HG02840 (cell line): ENCODE results near the gene SNRPA.
"Not testable (repeated sequence)": the region's sequence is repeated elsewhere in the genome, so short reads cannot be mapped to it uniquely, and the experiment has no call there.

Experiments
- ATAC-seq: cut with Tn5 transposase; IDR thresholded peaks from one replicate; pipeline ENCODE4 v1.9.1; 2021; ENCODE audit warnings: mild to moderate bottlenecking, moderate library complexity, moderate number of reproducible peaks; ENCODE audit not compliant: unreplicated experiment, low FRiP score

SNRPA gene

DNA sequence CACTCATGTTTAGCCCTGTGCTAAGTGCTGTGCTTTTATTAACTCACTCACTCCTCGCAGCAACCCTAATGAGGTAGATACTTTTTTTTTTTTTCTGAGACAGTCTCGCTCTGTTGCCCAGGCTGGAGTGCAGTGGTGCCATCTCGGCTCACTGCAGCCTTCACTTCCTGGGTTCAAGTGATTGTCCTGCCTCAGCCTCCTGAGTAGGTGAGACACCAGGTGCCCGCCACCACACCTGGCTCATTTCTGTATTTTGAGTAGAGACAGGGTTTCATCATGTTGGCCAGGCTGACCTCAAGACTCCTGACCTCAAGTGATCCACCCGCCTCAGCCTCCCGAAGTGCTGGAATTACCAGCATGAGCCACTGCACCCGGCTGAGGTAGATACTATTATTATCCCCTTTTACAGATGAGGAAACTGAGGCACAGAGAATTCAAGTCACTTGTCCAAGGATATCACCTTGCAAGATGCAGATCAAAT lies 31.5 kb upstream of the SNRPA start:
- ATAC-seq = no peak

DNA sequence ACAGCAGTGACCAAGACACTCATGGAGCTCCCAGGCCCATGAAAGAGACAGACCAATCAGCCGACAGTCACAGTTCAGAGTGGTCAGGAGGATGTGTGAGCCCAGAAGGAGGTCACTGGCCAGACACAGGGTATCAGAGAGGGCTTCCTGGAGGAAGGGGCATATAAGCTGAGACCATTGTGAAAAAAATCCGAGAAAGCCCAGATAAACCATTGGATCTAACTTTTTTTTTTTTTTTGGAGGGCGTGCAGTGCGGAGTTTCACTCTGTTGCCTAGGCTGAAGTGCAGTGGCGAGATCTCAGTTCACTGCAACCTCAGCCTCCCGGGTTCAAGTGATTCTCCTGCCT lies 29.9 kb upstream of the SNRPA start:
- ATAC-seq = no peak

DNA sequence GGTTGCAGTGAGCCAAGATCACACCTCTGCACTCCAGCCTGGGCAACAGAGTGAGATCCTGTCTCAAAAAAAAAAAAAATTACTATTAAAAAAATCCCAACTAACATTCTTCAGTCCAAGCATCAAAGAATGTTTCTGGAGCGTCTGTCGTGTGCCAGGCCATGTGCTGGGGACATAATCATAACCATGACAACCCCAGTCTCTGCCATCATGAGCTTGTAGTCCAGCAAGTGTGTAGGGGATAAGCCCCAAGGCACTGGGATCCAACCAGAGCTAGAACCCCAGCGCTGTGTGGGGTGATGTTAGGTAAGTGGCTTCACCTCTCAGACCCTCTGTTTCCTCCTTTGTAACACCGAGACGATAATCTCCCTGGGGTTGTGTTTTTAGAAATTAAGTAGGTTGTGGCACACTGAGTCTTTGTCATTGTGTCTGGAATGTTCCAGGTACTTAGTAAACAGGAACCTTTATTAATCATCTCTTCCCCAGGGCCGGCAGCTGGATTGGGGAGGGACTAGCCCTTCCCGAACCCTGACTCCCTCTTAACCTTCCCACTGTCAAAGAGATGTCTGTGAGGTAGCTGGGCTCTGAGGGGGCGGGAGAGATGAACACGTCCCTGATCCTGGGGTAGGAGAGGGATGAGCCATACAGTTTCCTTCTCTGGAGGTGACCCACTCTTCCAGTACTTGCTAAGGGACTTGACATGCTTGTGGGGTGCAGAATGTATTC lies 28.9 kb upstream of the SNRPA start:
- ATAC-seq = no peak

DNA sequence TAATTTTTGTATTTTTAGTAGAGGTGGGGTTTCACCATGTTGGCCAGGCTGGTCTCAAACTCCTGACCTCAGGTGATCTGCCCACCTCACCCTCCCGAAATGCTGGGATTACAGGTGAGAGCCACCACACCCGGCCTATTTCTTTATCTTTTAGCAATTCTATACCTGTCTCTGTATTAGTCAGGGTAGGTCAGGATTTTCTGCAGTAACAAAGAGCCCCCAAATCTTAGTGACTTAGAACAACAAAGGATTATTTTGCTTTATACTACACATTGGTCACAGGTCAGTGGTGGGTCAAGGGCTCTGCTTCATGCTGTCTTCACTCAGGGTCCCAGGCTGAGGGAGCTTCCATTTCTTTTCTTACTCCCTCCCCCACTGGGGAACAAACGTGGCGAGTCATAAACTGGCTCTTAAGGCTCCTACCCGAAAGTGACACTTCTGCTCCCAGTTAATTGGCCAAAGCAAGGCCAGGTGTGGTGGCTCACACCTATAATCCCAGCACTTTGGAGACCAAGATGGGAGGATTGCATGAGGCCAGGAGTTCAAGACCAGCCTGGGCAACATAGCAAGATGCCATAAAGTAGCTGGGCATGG lies 27.2 kb upstream of the SNRPA start:
- no peak for ATAC-seq

DNA sequence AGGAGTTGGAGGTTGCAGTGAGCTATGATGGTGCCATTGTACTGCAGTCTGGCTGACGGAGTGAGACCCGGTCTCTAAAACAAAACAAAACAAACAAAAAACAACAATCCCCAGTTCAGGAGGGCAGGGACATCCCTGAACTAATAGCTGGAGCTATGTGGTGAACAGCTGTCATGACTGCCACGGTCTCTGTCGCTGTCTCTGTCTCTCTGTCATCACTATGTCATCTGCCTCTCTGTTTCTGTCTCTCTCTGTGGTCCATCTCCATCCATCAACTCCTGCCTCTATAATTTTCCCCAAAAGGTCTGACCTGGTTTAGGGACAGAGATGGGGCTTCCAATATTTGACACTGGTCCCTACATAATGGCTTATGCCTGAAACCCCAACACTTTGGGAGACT lies 26.7 kb upstream of the SNRPA start:
- ATAC-seq = no peak

DNA sequence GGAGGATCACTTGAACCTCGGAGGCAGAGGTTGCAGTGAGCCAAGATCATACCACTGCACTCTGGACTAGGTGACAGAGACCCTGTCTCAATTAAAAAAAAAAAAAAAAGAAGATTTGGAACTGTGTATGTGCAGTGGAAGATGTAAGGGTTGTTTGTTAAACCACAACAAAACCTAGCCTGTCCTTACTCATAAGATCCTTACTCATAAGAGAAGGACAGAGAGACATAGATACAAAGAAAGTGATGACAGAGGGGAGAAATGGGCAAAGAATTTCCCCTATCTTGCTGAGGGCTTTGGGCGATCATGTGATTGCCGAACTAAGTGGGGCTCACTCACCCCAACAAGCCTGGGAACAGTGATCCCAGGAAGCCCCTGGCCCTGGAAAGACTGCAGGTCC lies 26.1 kb upstream of the SNRPA start:
- ATAC-seq = no peak

DNA sequence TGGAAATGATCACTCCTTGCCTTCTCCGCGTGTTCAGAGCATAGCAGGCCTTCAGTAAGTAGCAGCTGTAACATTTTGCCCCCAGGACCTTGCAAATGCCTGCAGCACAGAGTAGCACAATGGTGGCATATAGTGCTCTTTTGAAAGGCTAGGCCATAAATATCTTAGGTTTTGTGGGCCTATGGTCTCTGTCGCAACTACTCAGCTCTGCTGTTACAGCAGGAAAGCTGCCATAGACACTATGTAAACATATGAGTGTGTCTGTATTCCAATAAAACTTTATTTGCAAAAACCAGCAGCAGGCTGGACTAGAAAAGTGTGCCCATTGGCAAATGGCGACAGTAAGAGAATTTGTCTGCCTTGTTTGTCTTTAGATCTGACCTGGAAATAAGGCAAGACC lies 24.7 kb upstream of the SNRPA start:
- no peak for ATAC-seq

DNA sequence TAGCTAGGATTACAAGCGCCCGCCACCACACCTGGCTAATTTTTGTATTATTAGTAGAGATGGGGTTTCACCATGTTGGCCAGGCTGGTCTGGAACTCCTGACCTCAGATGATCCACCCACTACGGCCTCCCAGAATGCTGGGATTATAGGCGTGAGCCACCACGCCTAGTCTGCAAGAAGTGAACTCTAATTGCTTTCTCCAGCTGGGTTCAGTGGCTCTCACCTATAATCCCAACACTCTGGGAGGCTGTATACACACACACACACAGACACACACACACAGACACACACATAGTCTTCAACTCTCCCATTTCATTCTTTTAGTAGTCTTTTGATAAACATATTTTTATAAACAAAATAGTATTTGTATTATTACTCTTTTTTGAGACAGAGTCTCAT lies 20.9 kb upstream of the SNRPA start:
- ATAC-seq = not testable (repeated sequence)

DNA sequence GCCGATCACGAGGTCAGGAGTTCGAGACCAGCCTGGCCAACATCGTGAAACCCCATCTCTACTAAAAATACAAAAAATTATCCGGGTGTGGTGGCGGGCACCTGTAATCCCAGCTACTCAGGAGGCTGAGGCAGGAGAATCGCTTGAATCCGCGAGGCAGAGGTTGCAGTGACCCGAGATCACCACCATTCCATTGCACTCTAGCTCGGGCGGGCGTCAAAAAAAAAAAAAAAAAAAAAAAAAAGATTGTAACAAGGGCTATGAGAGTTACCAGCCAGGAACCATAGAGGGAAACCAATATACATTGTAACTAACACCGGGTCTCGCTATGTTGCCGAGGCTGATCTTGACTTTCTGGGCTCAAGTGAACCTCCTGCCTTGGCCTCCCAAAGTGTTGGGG lies 18.7 kb upstream of the SNRPA start:
- not testable (repeated sequence) for ATAC-seq

DNA sequence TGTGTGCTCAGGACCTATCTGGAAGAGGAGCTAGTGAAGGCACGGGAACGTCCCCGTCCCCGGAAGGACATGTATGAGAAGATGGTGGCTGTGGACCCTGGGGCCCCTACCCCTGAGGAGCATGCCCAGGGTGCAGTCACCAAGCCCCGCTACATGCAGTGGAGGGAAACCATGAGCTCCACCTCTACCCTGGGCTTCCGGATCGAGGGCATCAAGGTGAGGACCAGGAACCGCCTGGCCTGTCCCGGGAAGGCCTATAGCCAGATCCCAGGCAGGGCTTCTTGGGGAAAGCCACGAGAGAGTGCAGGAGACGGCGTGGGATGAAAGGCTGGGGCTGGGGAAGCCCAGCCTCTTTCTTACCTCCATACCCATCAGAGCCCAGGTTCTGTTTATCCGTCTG lies 17.9 kb upstream of the SNRPA start:
- ATAC-seq = no peak

DNA sequence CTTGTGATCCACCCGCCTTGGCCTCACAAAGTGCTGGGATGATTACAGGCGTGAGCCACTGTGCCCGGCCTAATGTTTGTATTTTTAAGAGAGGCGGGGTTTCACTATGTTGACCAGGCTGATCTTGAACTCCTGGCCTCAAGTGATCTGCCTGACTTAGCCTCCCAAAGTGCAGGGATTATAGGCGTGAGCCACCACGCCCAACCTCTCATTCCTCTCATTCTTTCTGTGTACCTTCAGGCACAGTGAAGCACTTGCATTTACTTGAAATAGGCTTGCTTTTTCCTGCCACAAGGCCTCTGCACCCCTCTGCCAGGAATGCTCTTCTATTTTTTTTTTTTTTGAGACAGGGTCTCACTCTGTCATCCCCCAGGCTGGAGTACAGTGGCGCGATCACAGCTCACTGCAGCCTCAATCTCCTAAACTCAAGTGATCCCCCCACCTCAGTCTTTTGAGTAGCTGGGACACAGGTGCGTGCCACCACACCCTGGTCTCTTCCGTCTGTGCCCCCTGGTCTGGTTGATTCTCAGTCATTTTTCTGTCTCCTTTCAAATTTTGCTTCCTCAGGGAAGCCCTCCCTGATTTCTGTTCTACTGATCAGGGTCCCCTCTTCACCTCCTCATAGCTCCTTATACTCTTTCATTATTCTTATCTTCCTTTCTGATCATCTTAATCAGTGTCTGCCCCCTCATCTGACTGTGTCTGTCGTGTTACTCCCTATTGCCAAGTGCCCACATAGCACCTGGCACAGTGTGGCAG lies 15.8 kb upstream of the SNRPA start:
- ATAC-seq = no peak

DNA sequence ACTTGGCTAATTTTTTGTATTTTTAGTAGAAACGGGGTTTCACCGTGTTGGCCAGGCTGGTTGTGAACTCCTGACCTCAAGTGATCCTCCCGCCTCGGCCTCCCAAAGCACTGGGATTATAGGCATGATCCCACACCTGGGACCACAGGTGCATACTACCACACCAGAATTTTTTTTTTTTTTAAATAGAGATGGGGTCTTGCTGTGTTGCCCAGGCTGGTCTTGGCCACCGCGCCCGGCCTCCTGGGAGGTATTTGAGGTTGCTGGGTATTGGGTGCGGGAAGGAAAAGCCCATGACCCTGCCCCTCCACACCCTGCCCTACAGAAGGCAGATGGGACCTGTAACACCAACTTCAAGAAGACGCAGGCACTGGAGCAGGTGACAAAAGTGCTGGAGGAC lies 14.3 kb upstream of the SNRPA start:
- ATAC-seq = no peak

DNA sequence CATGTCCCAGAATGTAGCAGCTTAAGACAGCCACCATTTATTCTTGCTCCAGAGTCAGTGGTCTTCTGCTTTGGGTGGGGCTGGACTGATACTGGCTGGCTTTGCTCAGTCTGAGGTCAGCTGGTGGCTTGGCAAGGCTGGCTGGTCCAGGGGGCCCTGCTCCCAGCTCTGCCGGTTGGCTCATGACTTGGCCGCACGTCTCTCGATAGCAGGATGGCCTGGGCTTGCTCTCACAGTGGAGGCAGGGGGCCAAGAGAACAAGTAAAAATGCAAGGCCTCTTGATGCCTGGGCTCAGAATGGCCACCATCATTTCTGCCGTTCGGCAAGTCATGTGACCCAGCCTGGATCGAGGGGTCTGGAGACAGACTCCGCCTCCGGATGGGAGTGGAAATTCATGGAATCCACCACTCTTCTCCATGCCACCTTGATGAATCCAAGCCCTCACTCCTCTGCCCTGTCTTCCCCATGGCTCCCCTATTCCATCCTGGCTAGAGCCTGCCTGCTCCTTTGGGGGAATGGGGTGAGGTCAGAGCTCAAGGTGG lies 13.8 kb upstream of the SNRPA start:
- ATAC-seq = no peak

DNA sequence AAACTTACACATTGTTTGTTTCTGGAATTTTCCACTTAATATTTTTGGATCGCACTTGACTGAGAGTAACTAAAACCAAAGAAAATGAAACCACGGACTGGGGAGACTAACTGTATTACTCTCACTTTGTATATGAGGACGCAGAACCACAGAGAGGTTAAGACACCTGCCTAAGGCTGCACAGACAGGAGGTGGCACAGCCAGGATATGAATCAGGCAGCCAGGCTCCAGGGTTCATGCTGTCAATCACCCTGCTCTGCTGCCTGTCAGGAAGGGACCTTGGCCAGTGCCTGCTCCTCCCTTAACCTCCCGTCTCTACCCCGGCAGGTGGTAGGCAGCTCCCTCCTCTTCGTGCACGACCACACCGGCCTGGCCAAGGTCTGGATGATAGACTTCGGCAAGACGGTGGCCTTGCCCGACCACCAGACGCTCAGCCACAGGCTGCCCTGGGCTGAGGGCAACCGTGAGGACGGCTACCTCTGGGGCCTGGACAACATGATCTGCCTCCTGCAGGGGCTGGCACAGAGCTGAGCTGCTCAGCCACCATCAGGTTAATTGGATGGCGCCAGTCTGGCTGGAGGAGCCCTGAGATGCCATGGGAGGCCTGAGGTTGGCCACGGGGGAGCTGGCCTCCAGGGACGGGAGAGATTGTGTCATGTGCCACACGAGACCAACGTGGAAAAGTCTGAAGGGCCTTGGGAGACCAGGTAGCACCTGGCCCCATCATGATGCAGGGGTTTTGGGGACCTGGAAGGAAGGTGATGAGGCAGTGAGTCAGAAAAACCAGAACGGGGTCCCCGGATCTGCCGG lies 11.8 kb upstream of the SNRPA start:
- ATAC-seq = no peak

DNA sequence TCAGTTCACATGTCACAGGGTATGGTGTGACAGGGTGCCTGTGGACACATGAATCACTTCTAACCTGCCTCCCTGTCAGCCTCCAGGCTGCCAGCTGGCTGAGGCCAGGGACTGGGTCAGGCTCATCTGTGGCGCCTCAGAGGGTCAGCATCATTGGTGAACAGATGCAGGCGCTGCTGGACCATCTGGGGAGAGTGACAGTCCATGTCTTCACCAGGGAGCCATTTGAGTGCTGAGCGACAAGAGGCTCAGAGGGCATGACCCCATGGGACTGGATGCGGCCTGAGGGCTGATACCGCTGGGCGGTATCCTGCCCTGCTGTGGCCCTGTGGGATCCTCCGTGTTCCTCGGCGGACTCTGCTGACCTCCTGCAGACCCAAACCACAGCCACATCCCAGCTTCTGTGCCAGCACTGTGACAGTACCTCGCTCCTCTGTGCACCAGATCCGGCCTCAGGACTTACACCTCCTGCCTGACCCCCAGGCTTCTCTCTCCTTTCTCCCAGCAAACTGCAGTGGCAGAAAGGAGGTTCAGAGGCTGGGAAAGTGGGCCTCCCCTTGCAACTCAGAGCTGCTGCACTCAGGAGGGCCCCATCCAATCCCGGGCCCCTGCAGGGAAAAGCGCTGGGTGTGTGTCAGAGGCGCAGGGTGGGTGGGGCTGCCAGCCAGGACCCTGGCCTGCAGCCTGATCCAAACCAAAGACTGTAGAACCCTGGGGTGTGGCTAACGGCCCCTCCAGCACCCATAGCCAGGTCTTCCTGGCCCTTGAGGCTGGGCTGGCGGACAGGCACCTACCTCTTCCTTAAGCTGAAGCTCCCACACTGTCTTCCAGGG lies 10.9 kb upstream of the SNRPA start:
- ATAC-seq = no peak

DNA sequence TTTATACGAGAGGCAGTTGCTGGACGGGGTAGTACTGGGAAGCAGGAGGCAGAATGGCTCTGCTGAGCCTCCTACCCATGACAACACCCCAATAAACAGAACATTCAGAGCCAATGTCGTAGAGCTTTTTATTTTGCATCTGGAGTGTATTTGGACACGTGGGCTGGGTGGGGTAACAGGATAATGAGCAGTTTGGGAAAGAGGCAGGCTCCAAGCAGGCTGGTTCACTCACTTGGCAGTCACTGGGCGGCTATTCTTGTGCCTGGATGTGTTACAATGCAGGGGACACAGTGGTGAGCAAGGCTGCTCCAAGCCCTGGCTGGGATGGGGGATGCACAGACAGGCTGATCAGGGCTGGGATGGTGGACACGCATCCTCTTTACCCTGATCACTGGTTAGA lies 10.3 kb upstream of the SNRPA start:
- no peak for ATAC-seq

DNA sequence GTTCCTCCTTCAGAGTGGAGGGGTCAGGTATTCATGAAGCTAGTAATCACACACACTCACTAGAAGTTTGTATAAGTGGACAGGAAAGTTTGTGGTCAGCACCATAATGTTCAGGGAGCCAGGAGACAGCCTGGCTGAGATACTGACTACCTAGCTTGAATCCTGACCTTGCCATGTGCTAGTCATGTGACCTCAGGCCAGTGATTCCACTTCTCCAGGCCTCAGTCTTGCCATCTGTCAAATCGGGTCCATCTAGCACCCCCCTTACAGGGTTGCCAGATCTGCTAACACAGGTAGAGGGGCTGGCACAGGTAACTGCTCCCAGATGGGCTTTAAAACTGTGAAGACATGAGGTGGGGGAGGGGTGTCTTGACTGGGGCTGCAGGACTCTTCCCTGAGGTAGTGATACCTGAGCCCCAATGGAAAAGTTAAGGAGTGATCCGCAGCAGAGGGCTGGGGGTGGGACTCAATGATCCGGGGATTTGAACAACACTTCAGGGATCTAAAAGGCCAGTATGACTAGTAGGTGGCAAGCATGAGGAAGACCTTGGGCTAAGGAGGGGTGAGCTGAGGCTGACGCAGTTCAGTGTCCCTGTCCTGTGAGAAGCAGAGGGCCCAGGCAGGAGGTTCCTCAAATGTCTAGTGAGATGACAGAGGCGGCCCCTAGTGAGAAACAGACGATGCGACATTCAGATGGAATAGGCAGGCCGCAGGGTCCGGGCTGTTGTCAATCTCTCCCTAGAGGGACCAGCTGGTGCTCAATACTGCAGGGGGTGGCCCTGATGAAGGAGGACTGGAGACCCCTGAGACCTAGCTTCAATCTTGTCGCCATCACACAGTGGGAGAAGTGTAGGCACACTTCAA lies 9.2 kb upstream of the SNRPA start:
- ATAC-seq = no peak

DNA sequence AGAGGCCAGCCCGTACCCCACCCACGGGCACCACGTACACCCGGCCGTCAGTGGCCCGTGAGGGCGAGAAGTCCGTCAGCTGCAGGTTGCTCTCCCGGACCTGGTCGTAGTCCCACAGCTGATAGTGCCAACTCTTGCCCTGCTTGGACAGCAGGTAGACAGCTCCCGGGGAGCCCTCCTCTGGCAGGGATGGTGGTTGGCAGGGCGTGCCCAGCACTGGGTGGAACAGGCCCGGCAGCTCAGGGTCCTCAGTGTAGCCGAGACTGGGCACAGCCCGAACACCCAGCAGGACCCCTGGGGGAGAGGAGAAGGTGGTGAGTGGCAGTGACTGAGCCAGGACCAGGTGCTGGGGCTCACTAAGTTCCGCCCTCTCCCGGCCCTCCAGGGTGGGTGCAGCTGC lies 8.5 kb upstream of the SNRPA start:
- no peak for ATAC-seq

DNA sequence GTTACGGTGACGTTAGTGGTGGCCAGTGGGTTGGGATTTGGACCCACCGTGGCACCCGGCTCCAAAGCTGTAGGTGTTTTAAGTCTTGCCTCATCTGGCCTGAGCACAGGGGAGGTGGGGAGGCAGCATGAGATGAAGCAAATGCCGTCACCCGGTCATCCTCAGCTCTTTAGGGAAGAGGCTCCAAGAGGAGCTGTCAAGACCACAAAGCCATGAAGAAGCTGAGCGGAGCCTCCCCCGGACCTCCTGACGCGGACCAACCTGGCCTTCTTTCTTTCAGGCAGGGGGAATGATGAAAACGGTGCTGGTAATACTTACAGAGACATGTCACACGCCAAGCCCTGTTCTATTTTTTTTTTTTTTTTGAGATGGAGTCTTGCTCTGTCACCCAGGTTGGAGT lies 8.1 kb upstream of the SNRPA start:
- ATAC-seq = no peak
